Brain pericyte (primary cell): ENCODE measurements around the gene ARHGAP24.

Experiments
- DNase-seq: peaks from one replicate; pipeline ENCODE4 v3.0.0-alpha.2; 2012; ENCODE audit warnings: low read depth, low spot score

Gene ARHGAP24

GRCh38 chr4:85774489-85774888, 299.5 kb downstream of the ARHGAP24 start:
- no peak for DNase-seq

- DNase-seq, result no peak
Measured at GRCh38 chr4:85776096-85776495, 301.1 kb downstream of the ARHGAP24 start.

GRCh38 chr4:85776579-85776978, 301.6 kb downstream of the ARHGAP24 start:
- DNase-seq, result no peak

GRCh38 chr4:85777908-85778631, 303.1 kb downstream of the ARHGAP24 start:
- no peak for DNase-seq

- no peak for DNase-seq
Measured at GRCh38 chr4:85778632-85779131, 303.7 kb downstream of the ARHGAP24 start.

GRCh38 chr4:85779165-85779564, 304.2 kb downstream of the ARHGAP24 start:
- no peak for DNase-seq

- no peak for DNase-seq
Measured at GRCh38 chr4:85780664-85781063, 305.7 kb downstream of the ARHGAP24 start.

GRCh38 chr4:85783483-85783882, 308.5 kb downstream of the ARHGAP24 start:
- no peak for DNase-seq

GRCh38 chr4:85783900-85784299, 308.9 kb downstream of the ARHGAP24 start:
- DNase-seq, result no peak

- DNase-seq, result no peak
Measured at GRCh38 chr4:85784348-85784747, 309.4 kb downstream of the ARHGAP24 start.

GRCh38 chr4:85784947-85785346, 310.0 kb downstream of the ARHGAP24 start:
- DNase-seq, result no peak

GRCh38 chr4:85787133-85787532, 312.2 kb downstream of the ARHGAP24 start:
- DNase-seq, result no peak

- DNase-seq, result no peak
Measured at GRCh38 chr4:85788604-85789003, 313.7 kb downstream of the ARHGAP24 start.

GRCh38 chr4:85789241-85789640, 314.3 kb downstream of the ARHGAP24 start:
- DNase-seq, result no peak

GRCh38 chr4:85790582-85790981, 315.6 kb downstream of the ARHGAP24 start:
- no peak for DNase-seq

GRCh38 chr4:85792376-85793232, 317.7 kb downstream of the ARHGAP24 start:
- DNase-seq, result no peak

- DNase-seq, result no peak
Measured at GRCh38 chr4:85793233-85793585, 318.3 kb downstream of the ARHGAP24 start.

- no peak for DNase-seq
Measured at GRCh38 chr4:85798012-85798770, 323.2 kb downstream of the ARHGAP24 start.

- DNase-seq, result no peak
Measured at GRCh38 chr4:85803856-85804255, 328.9 kb downstream of the ARHGAP24 start.

GRCh38 chr4:85805891-85806290, 330.9 kb downstream of the ARHGAP24 start:
- DNase-seq, result no peak

GRCh38 chr4:85806334-85806733, 331.4 kb downstream of the ARHGAP24 start:
- DNase-seq, result no peak
